IMR-90 (cell line): ENCODE measurements around the gene RNU1-4. TPM values are rescaled to one million over a fixed set of nuclear protein-coding genes. Genes with fewer than 3 reads are reported as not detected.
"Not testable (repeated sequence)": the region's sequence is repeated elsewhere in the genome, so short reads cannot be mapped to it uniquely, and the experiment has no call there.

Experiments
- ATAC-seq: fragments of 200-7000 bp; cut with Tn5 transposase; 2 replicates; pipeline ENCODE4 v1.9.1; 2020; ENCODE audit warnings: low read depth, mild to moderate bottlenecking, moderate library complexity
- BruUV-seq: library from RNA; stranded (reverse); fragments of 400-500 nt; replicated peaks from 2 replicates; lab custom pipeline; 2021; lab: Mats Ljungman, UMichigan
- CTCF ChIA-PET: fragments of 300-600 bp; formaldehyde crosslinking; extraction: SDS; loops from one replicate; lab custom pipeline; 2021; ENCODE audit warnings: antibody characterized with exemption; lab: Yijun Ruan, JAX
- POLR2A ChIA-PET: fragments of 300-600 bp; sonication (Branson Sonifier 250); formaldehyde crosslinking; loops from one replicate; lab custom pipeline; 2022; ENCODE audit warnings: antibody characterized with exemption; ENCODE audit not compliant: unreplicated experiment; lab: Charles Lee
- DNase-seq: peaks from one replicate; pipeline ENCODE4 v3.0.0; 2013
- H2AFZ ChIP-seq: replicated peaks from 2 replicates; pipeline ENCODE3; 2013; ENCODE audit warnings: low read length, mild to moderate bottlenecking; ENCODE audit not compliant: poor library complexity
- H2AK5ac ChIP-seq: 2 replicates; pipeline ENCODE4 v1.6.1; 2013; ENCODE audit warnings: low read depth, low read length, inconsistent platforms
- H2AK9ac ChIP-seq: replicated peaks from 2 replicates; pipeline ENCODE3; 2013; ENCODE audit warnings: mild to moderate bottlenecking, low read depth, low read length, moderate library complexity; ENCODE audit not compliant: poor library complexity
- H2BK120ac ChIP-seq: 2 replicates; pipeline ENCODE4 v1.6.1; 2013; ENCODE audit warnings: low read depth, low read length, inconsistent platforms
- H2BK15ac ChIP-seq: 3 replicates; pipeline ENCODE4 v1.6.1; 2013; ENCODE audit warnings: low read depth, low read length, inconsistent platforms
- H2BK20ac ChIP-seq: 2 replicates; pipeline ENCODE4 v1.6.1; 2013; ENCODE audit warnings: low read depth, mild to moderate bottlenecking, inconsistent platforms, low read length, moderate library complexity
- H2BK5ac ChIP-seq: 2 replicates; pipeline ENCODE4 v1.6.1; 2013; ENCODE audit warnings: mild to moderate bottlenecking, low read depth, low read length, inconsistent platforms; ENCODE audit not compliant: poor library complexity, severe bottlenecking
- H3K14ac ChIP-seq: replicated peaks from 2 replicates; pipeline ENCODE4 v1.6.1; 2013; ENCODE audit warnings: low read depth, low read length, inconsistent platforms
- H3K18ac ChIP-seq: 2 replicates; pipeline ENCODE4 v1.6.1; 2013; ENCODE audit warnings: low read depth, low read length, control low read depth
- H3K23ac ChIP-seq: 2 replicates; pipeline ENCODE4 v1.6.1; 2013; ENCODE audit warnings: low read depth, low read length, inconsistent platforms
- H3K27ac ChIP-seq: 2 replicates; pipeline ENCODE4 v1.5.1; 2013; ENCODE audit warnings: mild to moderate bottlenecking, control low read depth, low read length; ENCODE audit not compliant: insufficient read depth
- H3K27me3 ChIP-seq: 2 replicates; pipeline ENCODE4 v1.6.1; 2013; ENCODE audit warnings: low read length; ENCODE audit not compliant: control insufficient read depth, insufficient read depth
- H3K36me3 ChIP-seq: 2 replicates; pipeline ENCODE4 v1.6.1; 2013; ENCODE audit warnings: low read length, mixed read lengths; ENCODE audit not compliant: control insufficient read depth, insufficient read depth
- H3K4ac ChIP-seq: 2 replicates; pipeline ENCODE4 v1.6.1; 2013; ENCODE audit warnings: low read depth, low read length, inconsistent platforms
- H3K4me1 ChIP-seq: 2 replicates; pipeline ENCODE4 v1.6.1; 2013; ENCODE audit warnings: low read length, mixed read lengths; ENCODE audit not compliant: control insufficient read depth, insufficient read depth
- H3K4me2 ChIP-seq: 2 replicates; pipeline ENCODE4 v1.6.1; 2013; ENCODE audit warnings: low read depth, mild to moderate bottlenecking, control low read depth, low read length, moderate library complexity
- H3K4me3 ChIP-seq: 2 replicates; pipeline ENCODE4 v1.5.1; 2013; ENCODE audit warnings: low read depth, mild to moderate bottlenecking, control low read depth, low read length, moderate library complexity; ENCODE audit not compliant: insufficient read depth
- H3K56ac ChIP-seq: 2 replicates; pipeline ENCODE4 v1.6.1; 2013; ENCODE audit warnings: low read length, inconsistent platforms; ENCODE audit not compliant: insufficient read depth; ENCODE audit errors: extremely low read depth
- H3K79me1 ChIP-seq, 2 experiments: 2 replicates each; pipeline ENCODE4 v1.6.1; 2013; ENCODE audit warnings: low read length in 2 of 2, inconsistent platforms in 1 of 2, low read depth in 1 of 2
- H3K9ac ChIP-seq: 2 replicates; pipeline ENCODE4 v1.6.1; 2013; ENCODE audit warnings: low read depth, low read length, control low read depth
- H3K9me1 ChIP-seq: 2 replicates; pipeline ENCODE4 v1.6.1; 2013; ENCODE audit warnings: low read length, inconsistent platforms; ENCODE audit not compliant: insufficient read depth
- H3K9me3 ChIP-seq: 2 replicates; pipeline ENCODE4 v1.6.1; 2013; ENCODE audit warnings: low read length; ENCODE audit not compliant: control insufficient read depth, insufficient read depth
- H4K20me1 ChIP-seq: 2 replicates; pipeline ENCODE4 v1.6.1; 2013; ENCODE audit warnings: low read length, inconsistent platforms; ENCODE audit not compliant: insufficient read depth
- H4K5ac ChIP-seq: 2 replicates; pipeline ENCODE4 v1.6.1; 2013; ENCODE audit warnings: mild to moderate bottlenecking, low read depth, low read length, control low read depth
- H4K8ac ChIP-seq, 2 experiments: 2 replicates each; pipeline ENCODE4 v1.6.1; 2013; ENCODE audit warnings: low read depth in 2 of 2, low read length in 2 of 2, control low read depth in 1 of 2, inconsistent platforms in 1 of 2
- H4K91ac ChIP-seq: 2 replicates; pipeline ENCODE4 v1.6.1; 2013; ENCODE audit warnings: low read depth, low read length, inconsistent platforms; ENCODE audit not compliant: insufficient read depth
- WGBS, 2 experiments: methylation state at CpG; one replicate each; pipeline versions ENCODE4 v1.1.5 to v1.1.7; 2013; ENCODE audit warnings: missing lambda C conversion rate in 2 of 2; ENCODE audit not compliant: insufficient read length in 1 of 2; ENCODE audit errors: extremely low coverage in 2 of 2; 5-methylcytosine and 5-hydroxymethylcytosine counted together
- dilution Hi-C: fragments of 300-500 bp; cut with HindIII; formaldehyde crosslinking; loops from one replicate; pipeline ENCODE4 v1.14.3; 2018; ENCODE audit warnings: low sequenced_read_pairs; ENCODE audit not compliant: unreplicated experiment
- in situ Hi-C: fragments of 300-500 bp; cut with MboI; formaldehyde crosslinking; loops from 3 replicates; pipeline ENCODE4 v1.14.3; 2019; ENCODE audit warnings: low sequenced_read_pairs, inconsistent platforms, mixed read lengths
- intact Hi-C: fragments of 100-400 bp; cut with micrococcal nuclease; formaldehyde crosslinking; loops from 2 replicates; pipeline ENCODE4 v1.10.0; 2022
- polyA plus RNA-seq, 3 experiments: library from polyadenylated mRNA; depleted of rRNA; stranded (reverse); fragments of >200 nt; gene quantifications; 2 replicates each; pipeline ENCODE4 v1.2.3, GENCODE V29; 2012; ENCODE audit warnings: low replicate concordance in 1 of 3
- total RNA-seq: library from RNA; depleted of rRNA; stranded (reverse); fragments of >200 nt; gene quantifications from 2 replicates; pipeline ENCODE4 v1.2.3, GENCODE V29; 2012

The RNU1-4 gene
- total and polyA plus RNA-seq, 2 of the 4 experiments (the other 2 are of a cell fraction), result under 0.01 TPM; not detected in 1

DNA sequence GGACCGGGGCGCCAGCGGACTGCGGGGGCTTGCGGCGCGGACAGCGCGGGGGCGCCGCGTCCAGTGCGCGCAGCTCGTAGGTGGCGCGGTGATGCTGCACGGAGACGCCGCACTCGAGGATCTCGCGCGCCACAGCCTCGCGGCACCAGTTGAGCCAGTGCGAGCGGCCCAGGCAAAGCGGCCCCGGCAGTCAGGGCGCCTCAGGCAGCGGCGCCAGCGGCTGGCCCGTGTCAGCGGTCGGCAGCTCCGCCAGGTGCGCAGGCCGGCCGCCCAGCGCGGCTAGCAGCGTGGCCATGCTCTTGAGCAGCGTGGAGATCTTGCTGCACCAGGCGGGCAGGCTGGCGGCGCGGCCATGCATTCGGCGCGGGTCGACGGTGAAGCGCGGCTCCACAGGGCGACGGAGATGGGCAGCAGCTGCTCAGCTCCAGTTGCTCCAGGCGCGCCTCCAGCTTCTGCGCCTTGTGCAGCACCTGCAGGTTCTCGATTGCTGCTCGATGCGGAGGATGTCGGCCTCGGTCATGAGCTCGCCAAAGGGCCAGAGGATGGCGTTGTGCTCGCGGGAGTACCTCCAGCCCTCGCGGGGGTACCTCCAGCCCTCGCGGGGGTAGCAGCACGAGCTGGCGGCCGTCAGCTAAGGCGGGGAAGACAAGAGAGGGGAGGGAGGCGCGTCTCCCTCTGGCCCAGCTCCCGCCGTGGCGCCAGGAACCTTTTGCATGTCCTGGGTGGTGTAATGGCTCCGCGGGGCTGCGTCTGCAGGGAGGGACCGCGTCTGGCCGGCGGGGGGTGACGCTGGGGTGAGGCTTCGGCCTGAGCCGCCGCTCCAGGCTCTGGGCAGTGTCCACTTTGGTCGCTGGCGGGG, 46.6 kb upstream of the RNU1-4 start:
- H4K8ac ChIP-seq, in situ Hi-C loops, H3K23ac ChIP-seq, POLR2A ChIA-PET, H2BK120ac ChIP-seq, H3K56ac ChIP-seq, H3K27ac ChIP-seq, H3K4me3 ChIP-seq, H3K4me1 ChIP-seq, H2AFZ ChIP-seq, H2AK5ac ChIP-seq, H3K27me3 ChIP-seq, H3K36me3 ChIP-seq, H3K18ac ChIP-seq, H3K9me1 ChIP-seq, intact Hi-C loops, H3K9me3 ChIP-seq, H3K4ac ChIP-seq, H3K79me1 ChIP-seq, H3K4me2 ChIP-seq, H2BK5ac ChIP-seq, H3K14ac ChIP-seq, H2BK20ac ChIP-seq, H4K20me1 ChIP-seq, H4K5ac ChIP-seq, CTCF ChIA-PET, H2BK15ac ChIP-seq, BruUV-seq, DNase-seq, dilution Hi-C loops, H2AK9ac ChIP-seq, H4K91ac ChIP-seq, H3K9ac ChIP-seq: not testable (repeated sequence)
- peak; percentile 50 for ATAC-seq
- no CpG with 5 or more reads among the region's 96 CpGs for WGBS, 2 experiments

DNA sequence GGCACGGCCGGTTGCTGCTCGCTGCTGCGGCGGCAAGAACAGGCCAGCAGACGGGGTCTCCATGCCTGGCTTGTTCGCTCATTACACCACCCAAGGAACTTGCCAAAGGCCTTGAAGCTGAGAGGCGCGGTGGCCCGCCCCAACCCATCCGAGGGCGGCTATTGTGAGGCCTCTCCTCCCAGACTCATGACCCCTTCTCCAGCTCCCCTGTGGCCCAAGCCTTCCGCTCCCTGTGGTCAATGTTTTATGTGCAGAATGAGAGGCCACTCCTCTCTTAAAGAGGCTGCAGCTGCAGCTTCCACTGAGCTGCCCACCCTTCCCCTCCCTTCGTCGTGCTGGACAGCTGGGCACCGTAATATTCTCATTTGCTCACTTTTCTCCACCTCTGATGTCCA, 46.0 kb upstream of the RNU1-4 start:
- H2BK20ac ChIP-seq, CTCF ChIA-PET, H3K4me2 ChIP-seq, H3K9ac ChIP-seq, H3K18ac ChIP-seq, H3K23ac ChIP-seq, H3K36me3 ChIP-seq, H2AK5ac ChIP-seq, H4K91ac ChIP-seq, H3K27ac ChIP-seq, H3K4ac ChIP-seq, DNase-seq, H3K56ac ChIP-seq, intact Hi-C loops, in situ Hi-C loops, H3K9me1 ChIP-seq, H3K9me3 ChIP-seq, H3K27me3 ChIP-seq, H3K14ac ChIP-seq, H3K4me3 ChIP-seq, dilution Hi-C loops, H2BK15ac ChIP-seq, BruUV-seq, H2BK120ac ChIP-seq, H3K4me1 ChIP-seq, POLR2A ChIA-PET, H4K20me1 ChIP-seq, H2AFZ ChIP-seq, H2AK9ac ChIP-seq, ATAC-seq, H3K79me1 ChIP-seq, H2BK5ac ChIP-seq, H4K5ac ChIP-seq, H4K8ac ChIP-seq: not testable (repeated sequence)
- no CpG with 5 or more reads among the region's 16 CpGs for WGBS, 2 experiments
